OCI-LY1 (cell line): ENCODE results near the gene CHST15.

Source experiments
- H2AFZ ChIP-seq: fragments of 200-600 bp; sonication (generic), shearing (Covaris generic); 2 replicates; pipeline ENCODE4 v1.6.0; 2014; ENCODE audit warnings: antibody characterized with exemption, mild to moderate bottlenecking, low read length
- H3F3A ChIP-seq: fragments of 200-600 bp; sonication (generic), shearing (Covaris generic); 2 replicates; pipeline ENCODE4 v1.6.0; 2014; ENCODE audit warnings: mild to moderate bottlenecking, antibody characterized with exemption, low read length, moderate library complexity; ENCODE audit not compliant: insufficient read depth
- H3K27ac ChIP-seq: fragments of 200-600 bp; sonication (generic); 2 replicates; pipeline ENCODE4 v1.5.1; 2014; ENCODE audit warnings: low read length, mixed run types, mild to moderate bottlenecking, low read depth; ENCODE audit not compliant: poor library complexity, severe bottlenecking
- H3K27me3 ChIP-seq: fragments of 200-600 bp; sonication (generic); 2 replicates; pipeline ENCODE4 v1.6.0; 2014; ENCODE audit warnings: antibody characterized with exemption, mild to moderate bottlenecking, low read length, moderate library complexity; ENCODE audit not compliant: insufficient read depth
- H3K36me3 ChIP-seq: fragments of 200-600 bp; sonication (generic); 2 replicates; pipeline ENCODE4 v1.6.1; 2014; ENCODE audit warnings: mild to moderate bottlenecking, antibody characterized with exemption, low read length, moderate library complexity, mixed read lengths; ENCODE audit not compliant: insufficient read depth
- H3K4me1 ChIP-seq: fragments of 200-600 bp; sonication (generic); 2 replicates; pipeline ENCODE4 v1.5.1; 2014; ENCODE audit warnings: mild to moderate bottlenecking, low read length, moderate library complexity; ENCODE audit not compliant: insufficient read depth, severe bottlenecking
- H3K4me2 ChIP-seq: fragments of 200-600 bp; sonication (generic), shearing (Covaris generic); 2 replicates; pipeline ENCODE4 v1.6.1; 2014; ENCODE audit warnings: low read length
- H3K4me3 ChIP-seq: fragments of 200-600 bp; sonication (generic); 2 replicates; pipeline ENCODE4 v1.5.1; 2014; ENCODE audit warnings: low read length, low read depth, mild to moderate bottlenecking, mixed read lengths; ENCODE audit not compliant: poor library complexity, severe bottlenecking
- H3K79me2 ChIP-seq: fragments of 200-600 bp; shearing (Covaris generic); 2 replicates; pipeline ENCODE4 v1.6.1; 2016; ENCODE audit warnings: mixed run types, low read length, mixed read lengths; ENCODE audit not compliant: insufficient read depth
- H3K9ac ChIP-seq: fragments of 200-600 bp; sonication (generic), shearing (Covaris generic); 2 replicates; pipeline ENCODE4 v1.6.1; 2014; ENCODE audit warnings: mild to moderate bottlenecking, low read length, mixed read lengths
- H3K9me2 ChIP-seq: fragments of 200-600 bp; sonication (generic), shearing (Covaris generic); 2 replicates; pipeline ENCODE4 v1.6.1; 2014; ENCODE audit warnings: low read depth, mild to moderate bottlenecking, low read length, mixed read lengths
- H3K9me3 ChIP-seq: fragments of 200-600 bp; shearing (Covaris generic); 2 replicates; pipeline ENCODE4 v1.6.1; 2014; ENCODE audit warnings: low read length, mixed read lengths
- H4K20me1 ChIP-seq: fragments of 200-600 bp; sonication (generic), shearing (Covaris generic); 2 replicates; pipeline ENCODE4 v1.6.0; 2016; ENCODE audit warnings: mild to moderate bottlenecking, low read length; ENCODE audit not compliant: insufficient read depth
- EZH2 ChIP-seq: fragments of 200-600 bp; sonication (generic), shearing (Covaris generic); IDR thresholded peaks from 2 replicates; pipeline ENCODE4 v1.8.0; 2017; ENCODE audit warnings: borderline replicate concordance, mixed run types, mild to moderate bottlenecking, antibody characterized with exemption, low read length, moderate library complexity, mixed read lengths
- TF ChIP-seq, protein P1 (sequence below): fragments of 200-600 bp; sonication (generic), shearing (Covaris generic); IDR thresholded peaks from 2 replicates; pipeline ENCODE4 v1.5.1; 2017; ENCODE audit warnings: mild to moderate bottlenecking, antibody characterized with exemption, low read length, moderate library complexity, mixed read lengths

CHST15 gene

DNA sequence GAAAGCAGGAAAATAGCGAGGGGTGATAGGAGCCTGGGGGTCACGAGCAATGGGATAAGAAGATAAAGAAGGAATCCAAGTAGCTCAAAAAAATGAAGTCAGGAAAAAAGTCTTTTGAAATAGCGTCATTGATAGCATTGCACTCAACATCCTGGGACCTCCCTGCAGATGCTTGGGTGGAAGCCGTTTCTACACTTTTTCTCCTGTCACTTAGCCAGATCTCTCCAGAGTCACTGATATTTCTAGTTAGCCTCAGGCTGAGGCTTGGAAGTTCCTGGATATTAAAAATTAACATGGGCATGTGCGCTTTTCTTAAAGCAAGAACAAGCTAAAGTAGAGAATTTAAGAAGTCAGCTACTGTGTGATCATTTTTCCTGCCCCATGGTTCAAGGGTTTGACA, 39.5 kb upstream of the CHST15 start:
- Histone ChIP-seq H4K20me1 (no peaks in the 10 kb centered on the region), H3K9me2 (no peaks in the 10 kb centered on the region), H3K4me1 (peaks cover 11% of the 10 kb centered on the region), H3K4me2 (no peak overlapping the region), H2AFZ (no peak overlapping the region), H3K27me3 (no peaks in the 10 kb centered on the region), H3K9me3 (no peaks in the 10 kb centered on the region), H3K36me3 (peaks cover 42% of the 10 kb centered on the region), H3K79me2 (no peaks in the 10 kb centered on the region), H3K4me3 (no peak overlapping the region), H3K9ac (no peak overlapping the region), H3K27ac (no peak overlapping the region), H3F3A (no peaks in the 10 kb centered on the region)
- TF ChIP-seq EZH2: no peak
- TF ChIP-seq, protein P1, sequence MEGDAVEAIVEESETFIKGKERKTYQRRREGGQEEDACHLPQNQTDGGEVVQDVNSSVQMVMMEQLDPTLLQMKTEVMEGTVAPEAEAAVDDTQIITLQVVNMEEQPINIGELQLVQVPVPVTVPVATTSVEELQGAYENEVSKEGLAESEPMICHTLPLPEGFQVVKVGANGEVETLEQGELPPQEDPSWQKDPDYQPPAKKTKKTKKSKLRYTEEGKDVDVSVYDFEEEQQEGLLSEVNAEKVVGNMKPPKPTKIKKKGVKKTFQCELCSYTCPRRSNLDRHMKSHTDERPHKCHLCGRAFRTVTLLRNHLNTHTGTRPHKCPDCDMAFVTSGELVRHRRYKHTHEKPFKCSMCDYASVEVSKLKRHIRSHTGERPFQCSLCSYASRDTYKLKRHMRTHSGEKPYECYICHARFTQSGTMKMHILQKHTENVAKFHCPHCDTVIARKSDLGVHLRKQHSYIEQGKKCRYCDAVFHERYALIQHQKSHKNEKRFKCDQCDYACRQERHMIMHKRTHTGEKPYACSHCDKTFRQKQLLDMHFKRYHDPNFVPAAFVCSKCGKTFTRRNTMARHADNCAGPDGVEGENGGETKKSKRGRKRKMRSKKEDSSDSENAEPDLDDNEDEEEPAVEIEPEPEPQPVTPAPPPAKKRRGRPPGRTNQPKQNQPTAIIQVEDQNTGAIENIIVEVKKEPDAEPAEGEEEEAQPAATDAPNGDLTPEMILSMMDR: no peak

- Histone ChIP-seq H2AFZ (no peak overlapping the region), H3K4me2 (no peak overlapping the region), H3K4me3 (no peak overlapping the region), H3F3A (no peaks in the 10 kb centered on the region), H3K9me3 (no peaks in the 10 kb centered on the region), H4K20me1 (no peaks in the 10 kb centered on the region), H3K9ac (no peak overlapping the region), H3K27ac (no peak overlapping the region), H3K79me2 (no peaks in the 10 kb centered on the region), H3K27me3 (no peaks in the 10 kb centered on the region), H3K4me1 (peaks cover 6% of the 10 kb centered on the region), H3K36me3 (peaks cover 36% of the 10 kb centered on the region), H3K9me2 (no peaks in the 10 kb centered on the region)
- no peak for TF ChIP-seq EZH2
- TF ChIP-seq, protein P1: no peak
These were observed 38.9 kb upstream of the CHST15 start for GRCh38 chr10:124132306-124132705.

GRCh38 chr10:124131172-124131571, 37.8 kb upstream of the CHST15 start:
- H3K27me3 ChIP-seq: no peaks in the 10 kb centered on the region
- no peaks in the 10 kb centered on the region for H3K9me3 ChIP-seq
- H3K79me2 ChIP-seq: no peaks in the 10 kb centered on the region
- H3F3A ChIP-seq: no peaks in the 10 kb centered on the region
- TF ChIP-seq, protein P1: no peak
- TF ChIP-seq EZH2: no peak
- no peak overlapping the region for H3K27ac ChIP-seq
- no peaks in the 10 kb centered on the region for H4K20me1 ChIP-seq
- no peak overlapping the region for H2AFZ ChIP-seq
- peaks cover 7% of the 10 kb centered on the region for H3K4me1 ChIP-seq
- no peaks in the 10 kb centered on the region for H3K9me2 ChIP-seq
- H3K4me2 ChIP-seq: no peak overlapping the region
- no peak overlapping the region for H3K4me3 ChIP-seq
- H3K9ac ChIP-seq: no peak overlapping the region
- peaks cover 27% of the 10 kb centered on the region for H3K36me3 ChIP-seq
